ENCODE data around the gene NDUFV3.

GRCh38 chr21:42850866-42851391 is 42.2 kb upstream of the NDUFV3 start:
- TF ChIP-seq POLR2A (IDR thresholded peaks at IDR 0.05) (no peak), CTCF (IDR thresholded peaks at IDR 0.05) (peak in 4 of 5 experiments; percentile 13 to 32 (median 28)), POLR2AphosphoS5 (IDR thresholded peaks at IDR 0.05) (no peak), EP300 (IDR thresholded peaks at IDR 0.05; ENCODE audit: low read depth) (no peak)

Data from transverse colon (tissue), 4 donors.